ENCODE measurements around the gene EXOC6B.

EXOC6B gene

DNA sequence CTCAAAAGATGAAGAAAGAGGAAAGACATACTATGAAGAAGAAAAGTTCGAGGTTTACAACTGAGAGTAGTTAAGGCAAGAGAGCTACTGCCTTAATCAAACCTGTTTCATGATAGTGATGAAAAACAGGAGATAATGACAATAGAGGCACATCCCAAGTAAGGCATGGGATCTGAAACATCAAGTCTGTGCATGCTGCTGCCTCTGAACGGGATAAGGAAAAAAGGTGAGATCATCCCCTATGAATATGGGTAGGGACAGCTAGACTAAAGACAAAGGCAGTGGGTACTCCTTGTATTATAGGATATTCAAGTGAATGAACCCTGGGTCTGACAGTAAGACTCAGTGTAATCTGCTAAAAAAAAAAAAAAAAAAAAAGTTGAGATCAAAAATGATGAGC is 3.0 kb downstream of the EXOC6B start:
- no peaks in the 10 kb centered on the region for H3K27me3 Mint-ChIP-seq
- no peak overlapping the region for H3K27ac Mint-ChIP-seq
- H3K9me3 Mint-ChIP-seq = no peaks in the 10 kb centered on the region
- H3K4me3 Mint-ChIP-seq = no peak overlapping the region
- DNase-seq = no peak
- no peak for ATAC-seq (replicated peaks)
- peaks cover 30 to 41% of the 10 kb centered on the region in 2 donors for H3K4me1 Mint-ChIP-seq (ENCODE audit: low read depth in 2 of 2)
- H3K36me3 Mint-ChIP-seq (ENCODE audit: insufficient read depth) = peaks cover 4% of the 10 kb centered on the region

DNA sequence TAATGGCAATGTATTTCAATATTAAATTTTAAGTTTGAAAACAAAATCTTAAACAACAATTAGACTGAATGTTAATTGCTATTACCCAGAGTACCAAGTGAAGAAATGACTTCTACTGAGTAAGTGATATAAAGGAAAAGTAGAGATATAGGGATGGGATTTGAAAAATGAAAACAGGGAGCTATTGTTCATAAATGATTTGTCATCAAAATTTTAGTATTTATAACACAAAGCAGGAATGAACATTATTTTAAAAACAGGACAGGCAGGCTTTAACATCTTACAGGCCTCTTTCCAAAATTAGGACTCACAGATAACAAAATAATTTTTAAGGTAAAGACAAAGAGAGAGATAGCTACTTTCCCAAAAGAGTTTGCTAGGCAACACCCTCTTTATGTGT is 3.9 kb downstream of the EXOC6B start:
- Mint-ChIP-seq H3K4me3 (no peak overlapping the region), H3K27ac (no peak overlapping the region), H3K36me3 (ENCODE audit: insufficient read depth) (peaks cover 4% of the 10 kb centered on the region), H3K9me3 (no peaks in the 10 kb centered on the region), H3K4me1 (ENCODE audit: low read depth in 2 of 2) (peaks cover 30 to 41% of the 10 kb centered on the region in 2 donors), H3K27me3 (no peaks in the 10 kb centered on the region)
- DNase-seq = no peak
- ATAC-seq (replicated peaks) = no peak

DNA sequence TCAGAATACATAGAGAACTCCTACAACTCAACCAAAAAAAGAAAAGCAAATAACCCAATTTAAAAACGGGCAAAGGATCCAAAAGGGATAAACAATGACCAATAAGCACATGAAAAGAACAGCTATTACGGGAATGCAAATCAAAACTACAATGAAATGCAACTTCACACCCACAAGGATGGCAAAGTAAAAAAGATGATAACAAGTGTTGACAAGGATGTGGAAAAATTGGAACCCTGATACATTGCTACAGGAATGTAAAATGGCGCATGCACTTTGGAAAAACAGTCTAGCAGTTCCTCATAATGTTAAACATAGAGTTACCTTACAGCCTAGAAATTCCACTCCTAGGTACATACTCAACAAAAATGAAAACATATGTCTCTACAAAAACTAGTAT is 4.7 kb downstream of the EXOC6B start:
- H3K27ac Mint-ChIP-seq = no peak overlapping the region
- H3K4me1 Mint-ChIP-seq (ENCODE audit: low read depth in 2 of 2) = peaks cover 28 to 40% of the 10 kb centered on the region in 2 donors
- H3K27me3 Mint-ChIP-seq = no peaks in the 10 kb centered on the region
- no peaks in the 10 kb centered on the region for H3K9me3 Mint-ChIP-seq
- H3K4me3 Mint-ChIP-seq = no peak overlapping the region
- DNase-seq (no peak), ATAC-seq (replicated peaks) (no peak)
- peaks cover 4% of the 10 kb centered on the region for H3K36me3 Mint-ChIP-seq (ENCODE audit: insufficient read depth)

DNA sequence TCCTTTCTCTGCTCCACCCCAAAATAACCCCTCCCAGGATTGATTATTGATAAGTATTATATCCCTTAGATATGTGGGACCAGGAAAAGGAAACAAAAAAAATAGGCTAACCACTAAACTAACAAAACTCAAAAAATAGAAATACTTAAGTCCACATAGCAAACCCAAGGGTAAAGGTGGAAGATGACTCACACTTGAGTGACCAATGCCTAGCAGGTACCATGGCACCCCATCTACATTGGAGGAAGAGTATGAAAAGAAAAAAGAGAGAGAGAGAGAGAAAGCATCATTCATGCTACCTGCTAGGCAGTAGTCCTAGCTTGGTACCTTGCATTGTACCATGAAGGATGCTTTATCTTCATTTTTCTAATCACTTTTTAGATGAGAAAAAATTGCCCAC is 6.3 kb downstream of the EXOC6B start:
- no peaks in the 10 kb centered on the region for H3K36me3 Mint-ChIP-seq (ENCODE audit: insufficient read depth)
- H3K27me3 Mint-ChIP-seq = no peaks in the 10 kb centered on the region
- no peak overlapping the region for H3K4me3 Mint-ChIP-seq
- H3K27ac Mint-ChIP-seq = no peak overlapping the region
- no peaks in the 10 kb centered on the region for H3K9me3 Mint-ChIP-seq
- peaks cover 16 to 28% of the 10 kb centered on the region in 2 donors for H3K4me1 Mint-ChIP-seq (ENCODE audit: low read depth in 2 of 2)
- ATAC-seq (replicated peaks) (no peak), DNase-seq (no peak)

DNA sequence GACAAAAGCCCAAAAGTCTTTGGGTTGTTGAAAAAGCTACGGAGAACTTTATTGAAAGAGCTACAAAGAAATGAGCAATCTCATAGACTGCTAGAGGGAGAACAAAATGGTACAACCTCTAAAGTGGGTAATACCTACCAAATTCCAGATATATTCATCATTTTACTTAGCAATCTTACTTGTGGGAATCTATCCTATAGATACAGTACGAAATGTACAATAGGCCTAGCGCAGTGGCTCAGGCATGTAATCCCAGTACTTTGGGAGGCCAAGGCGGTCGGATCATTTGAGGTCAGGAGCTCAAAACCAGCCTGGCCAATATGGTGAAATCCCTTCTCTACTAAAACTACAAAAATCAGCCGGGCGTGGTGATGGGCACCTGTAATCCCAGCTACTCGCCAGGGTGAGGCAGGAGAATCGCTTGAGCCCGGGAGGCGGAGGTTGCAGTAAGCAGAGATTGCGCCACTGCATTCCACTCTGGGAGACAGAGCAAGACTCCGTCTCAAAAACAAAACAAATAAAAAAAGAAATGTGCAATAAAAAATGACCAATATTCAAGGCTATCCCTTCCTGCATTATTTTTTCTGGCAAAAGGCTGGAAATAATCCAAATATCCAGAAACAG is 10.1 kb downstream of the EXOC6B start:
- no peak overlapping the region for H3K4me3 Mint-ChIP-seq
- DNase-seq = no peak
- no peaks in the 10 kb centered on the region for H3K9me3 Mint-ChIP-seq
- no peak overlapping the region for H3K27ac Mint-ChIP-seq
- no peaks in the 10 kb centered on the region for H3K27me3 Mint-ChIP-seq
- peaks cover 3% of the 10 kb centered on the region for H3K36me3 Mint-ChIP-seq (ENCODE audit: insufficient read depth)
- ATAC-seq (replicated peaks) = no peak
- peaks cover 0 to 15% of the 10 kb centered on the region in 2 donors for H3K4me1 Mint-ChIP-seq (ENCODE audit: low read depth in 2 of 2)

DNA sequence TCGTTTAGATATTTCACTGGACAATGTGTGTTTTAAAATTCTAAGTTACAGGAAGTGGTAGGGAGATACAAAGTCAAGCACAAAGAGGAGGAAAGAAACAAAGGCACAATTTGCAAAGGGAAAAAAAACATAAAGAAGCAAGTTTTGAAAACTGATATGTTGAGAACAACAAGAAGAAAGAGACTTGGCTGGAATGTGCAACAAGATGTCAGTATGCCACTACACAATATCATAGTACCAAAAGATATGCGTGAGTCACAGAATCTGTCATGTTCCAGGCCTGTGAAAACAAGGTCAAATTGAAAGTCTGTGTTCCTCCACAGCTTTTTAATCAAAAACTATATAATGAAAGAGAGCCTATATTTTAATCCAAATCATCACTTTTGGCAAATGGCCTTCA is 12.0 kb downstream of the EXOC6B start:
- peaks cover 2 to 13% of the 10 kb centered on the region in 2 donors for H3K9me3 Mint-ChIP-seq
- peaks cover 0 to 11% of the 10 kb centered on the region in 2 donors for H3K4me1 Mint-ChIP-seq (ENCODE audit: low read depth in 2 of 2)
- H3K27ac Mint-ChIP-seq = no peak overlapping the region
- DNase-seq (no peak), ATAC-seq (replicated peaks) (no peak)
- H3K4me3 Mint-ChIP-seq = no peak overlapping the region
- H3K27me3 Mint-ChIP-seq = no peaks in the 10 kb centered on the region
- H3K36me3 Mint-ChIP-seq (ENCODE audit: insufficient read depth) = peaks cover 3% of the 10 kb centered on the region

DNA sequence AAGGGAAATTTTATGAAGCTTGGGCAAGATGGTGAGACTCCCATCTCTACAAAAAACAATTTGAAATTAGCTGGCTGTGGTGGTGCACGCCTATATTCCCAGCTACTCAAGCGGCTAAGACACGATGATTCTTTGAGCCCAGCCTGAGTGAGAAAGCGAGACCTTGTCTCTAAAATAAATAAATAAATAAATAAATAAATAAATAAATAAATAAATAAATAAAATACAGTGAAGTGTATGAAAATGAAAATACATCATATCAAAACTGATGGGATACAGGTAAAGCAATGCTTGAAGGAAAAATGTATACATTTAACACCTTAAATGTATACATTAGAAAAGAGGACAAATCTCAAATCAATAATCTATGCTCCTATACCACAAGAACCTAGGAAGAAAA is 15.7 kb downstream of the EXOC6B start:
- Mint-ChIP-seq H3K36me3 (ENCODE audit: insufficient read depth) (peaks cover 3% of the 10 kb centered on the region), H3K27me3 (no peaks in the 10 kb centered on the region), H3K4me3 (no peak overlapping the region), H3K4me1 (ENCODE audit: low read depth in 2 of 2) (peaks cover 0 to 15% of the 10 kb centered on the region in 2 donors), H3K9me3 (peaks cover 2 to 16% of the 10 kb centered on the region in 2 donors), H3K27ac (no peak overlapping the region)
- DNase-seq (no peak), ATAC-seq (replicated peaks) (no peak)

DNA sequence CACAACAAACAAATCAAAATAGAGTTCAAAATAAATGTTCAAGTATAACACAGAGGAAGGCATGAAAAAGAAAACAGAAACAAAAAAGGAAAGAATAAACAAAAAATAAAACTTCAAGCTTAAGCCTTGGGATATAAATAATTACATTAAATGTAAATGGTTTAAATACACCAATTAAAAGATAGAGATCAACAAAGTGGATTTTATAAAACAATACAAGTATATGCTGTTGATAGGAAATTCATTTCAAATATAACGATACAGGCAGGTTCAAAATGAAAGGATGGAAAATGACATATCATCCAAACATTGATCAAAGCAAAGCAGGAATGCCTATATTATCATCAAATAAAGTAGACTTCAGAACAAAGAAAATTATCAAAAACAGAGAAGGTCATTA is 16.7 kb downstream of the EXOC6B start:
- H3K36me3 Mint-ChIP-seq (ENCODE audit: insufficient read depth) = peaks cover 3% of the 10 kb centered on the region
- H3K4me3 Mint-ChIP-seq = no peak overlapping the region
- H3K27me3 Mint-ChIP-seq = no peaks in the 10 kb centered on the region
- H3K27ac Mint-ChIP-seq = no peak overlapping the region
- peaks cover 0 to 15% of the 10 kb centered on the region in 2 donors for H3K4me1 Mint-ChIP-seq (ENCODE audit: low read depth in 2 of 2)
- H3K9me3 Mint-ChIP-seq = peaks cover 2 to 16% of the 10 kb centered on the region in 2 donors
- DNase-seq (no peak), ATAC-seq (replicated peaks) (no peak)

DNA sequence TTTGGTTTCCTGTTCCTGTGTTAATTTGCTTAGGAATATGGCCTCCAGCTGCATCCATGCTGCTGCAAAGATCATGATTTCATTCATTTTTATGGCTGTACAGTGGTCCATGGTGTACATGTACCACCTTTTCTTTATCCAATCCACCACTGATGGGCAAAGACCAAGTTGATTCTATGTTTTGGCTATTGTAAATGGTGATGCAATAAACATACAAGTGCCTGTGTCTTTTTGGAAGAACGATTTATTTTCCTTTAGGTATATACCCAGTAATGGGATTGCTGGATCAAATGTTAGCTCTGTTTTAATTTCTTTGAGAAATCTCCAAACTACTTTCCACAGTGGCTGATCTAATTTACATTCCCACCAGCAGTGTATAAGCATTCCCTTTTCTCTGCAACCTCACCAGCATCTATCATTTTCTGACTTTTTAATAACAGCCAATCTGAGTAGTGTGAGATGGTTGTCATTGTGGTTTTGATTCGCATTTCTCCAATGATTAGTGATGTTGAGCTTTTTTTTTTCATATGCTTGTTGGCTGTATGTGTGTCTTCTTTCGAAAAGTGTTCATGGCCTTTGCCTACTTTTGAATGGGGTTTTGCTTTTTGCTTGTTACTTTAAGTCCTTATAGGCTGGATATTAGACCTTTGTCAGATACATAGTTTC is 19.4 kb downstream of the EXOC6B start:
- Mint-ChIP-seq H3K4me1 (ENCODE audit: low read depth in 2 of 2) (peaks cover 0 to 7% of the 10 kb centered on the region in 2 donors), H3K4me3 (no peak overlapping the region), H3K27me3 (no peaks in the 10 kb centered on the region), H3K27ac (no peak overlapping the region), H3K9me3 (peaks cover 2 to 16% of the 10 kb centered on the region in 2 donors), H3K36me3 (ENCODE audit: insufficient read depth) (no peaks in the 10 kb centered on the region)
- ATAC-seq (replicated peaks) (no peak), DNase-seq (no peak)

DNA sequence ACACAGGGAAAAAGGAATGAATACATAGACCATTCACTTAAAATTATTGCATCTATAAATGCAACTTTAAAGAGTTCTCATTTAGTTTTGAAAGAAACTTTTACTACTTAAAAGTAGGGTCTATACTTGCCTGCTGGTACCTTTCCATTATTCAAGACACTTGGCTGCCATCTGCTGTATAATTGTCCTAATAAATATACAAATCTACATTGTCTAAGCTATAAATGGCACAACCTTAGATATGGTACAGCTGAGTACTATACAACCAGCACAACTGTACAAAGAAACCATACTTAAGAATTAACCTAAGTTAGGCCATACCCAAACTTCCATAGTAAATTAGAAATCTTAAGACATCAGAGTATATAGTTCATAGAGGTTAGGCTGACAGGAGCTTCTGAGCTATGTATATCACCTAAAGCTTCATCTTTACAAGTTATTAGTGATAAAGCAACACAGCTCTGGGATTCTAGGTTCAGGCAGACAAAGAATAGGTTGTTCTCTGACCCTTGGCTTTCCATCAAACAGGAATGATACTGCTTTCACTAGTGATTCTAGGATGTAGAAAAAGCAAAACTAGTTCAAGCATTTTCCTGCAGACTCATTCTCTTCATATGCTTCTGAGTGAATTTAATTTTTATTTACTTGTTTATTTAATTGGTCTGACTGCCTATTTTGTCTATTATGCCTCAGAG is 22.1 kb downstream of the EXOC6B start:
- peaks cover 0 to 4% of the 10 kb centered on the region in 2 donors for H3K4me1 Mint-ChIP-seq (ENCODE audit: low read depth in 2 of 2)
- no peaks in the 10 kb centered on the region for H3K36me3 Mint-ChIP-seq (ENCODE audit: insufficient read depth)
- no peak overlapping the region for H3K27ac Mint-ChIP-seq
- no peaks in the 10 kb centered on the region for H3K27me3 Mint-ChIP-seq
- DNase-seq = no peak
- peaks cover 0 to 2% of the 10 kb centered on the region in 2 donors for H3K9me3 Mint-ChIP-seq
- H3K4me3 Mint-ChIP-seq = no peak overlapping the region
- ATAC-seq (replicated peaks) = no peak

DNA sequence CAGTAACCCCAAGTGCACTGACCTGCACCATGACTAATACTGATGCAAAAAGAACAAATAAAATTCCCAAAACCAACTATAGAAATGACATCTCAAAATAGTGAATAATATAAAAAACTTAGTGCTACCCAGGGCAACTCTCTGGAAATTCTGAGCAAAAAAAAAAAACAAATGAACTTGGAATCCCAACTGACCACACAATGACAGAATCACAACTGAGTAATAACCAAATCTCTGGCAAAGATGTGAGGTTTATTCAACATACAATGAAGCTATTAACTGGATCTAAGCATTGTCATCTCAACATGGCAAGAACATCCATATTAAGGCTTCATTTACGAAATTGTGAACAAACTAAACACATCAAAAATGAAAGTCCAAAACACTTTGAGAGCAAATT is 22.7 kb downstream of the EXOC6B start:
- ATAC-seq (replicated peaks) (no peak), DNase-seq (no peak)
- Mint-ChIP-seq H3K4me1 (ENCODE audit: low read depth in 2 of 2) (peaks cover 0 to 4% of the 10 kb centered on the region in 2 donors), H3K27ac (no peak overlapping the region), H3K4me3 (no peak overlapping the region), H3K36me3 (ENCODE audit: insufficient read depth) (no peaks in the 10 kb centered on the region), H3K9me3 (no peaks in the 10 kb centered on the region), H3K27me3 (no peaks in the 10 kb centered on the region)

DNA sequence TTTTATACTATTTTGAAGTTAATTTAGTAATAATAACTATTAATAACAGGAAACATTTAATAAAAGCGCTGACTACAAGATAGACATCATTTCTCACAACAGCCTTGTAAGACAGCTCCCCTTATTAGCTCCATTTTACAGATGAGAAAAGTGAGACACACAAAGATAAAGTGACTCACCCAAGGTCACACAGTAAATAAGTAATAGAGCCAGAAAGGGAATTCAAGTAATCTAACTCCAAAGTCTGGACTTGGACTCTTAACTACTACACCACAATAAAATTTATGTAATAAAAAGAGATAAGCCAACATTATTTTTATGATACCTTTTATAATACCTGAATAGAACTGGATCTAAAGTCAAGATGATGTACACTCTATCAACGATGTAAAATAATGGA is 25.3 kb downstream of the EXOC6B start:
- no peaks in the 10 kb centered on the region for H3K36me3 Mint-ChIP-seq (ENCODE audit: insufficient read depth)
- peaks cover 3 to 5% of the 10 kb centered on the region in 2 donors for H3K4me1 Mint-ChIP-seq (ENCODE audit: low read depth in 2 of 2)

DNA sequence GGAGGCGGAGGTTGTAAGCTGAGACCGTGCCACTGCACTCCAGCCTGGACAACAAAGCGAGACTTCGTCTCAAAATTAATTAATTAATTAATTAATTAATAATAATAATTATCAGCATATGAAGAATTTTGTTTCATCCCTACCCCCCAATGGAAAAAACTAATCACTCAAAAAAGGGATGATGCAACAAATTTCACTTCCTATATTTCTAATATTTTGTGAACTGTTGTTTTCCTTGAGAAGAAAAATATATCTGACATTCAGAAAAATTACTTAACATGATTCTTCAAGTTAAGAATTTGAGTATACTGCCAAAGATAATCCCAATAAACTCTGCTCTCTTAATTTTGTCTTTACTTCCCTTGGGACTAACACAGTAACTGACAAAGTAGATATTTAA is 28.1 kb downstream of the EXOC6B start:
- Mint-ChIP-seq H3K4me1 (ENCODE audit: low read depth in 2 of 2) (peaks cover 12 to 14% of the 10 kb centered on the region in 2 donors), H3K27me3 (no peaks in the 10 kb centered on the region), H3K27ac (no peak overlapping the region), H3K4me3 (no peak overlapping the region), H3K36me3 (ENCODE audit: insufficient read depth) (no peaks in the 10 kb centered on the region), H3K9me3 (no peaks in the 10 kb centered on the region)
- DNase-seq (no peak), ATAC-seq (replicated peaks) (no peak)

More for the DNA sequence above, 25.3 kb downstream of the EXOC6B start:
- Mint-ChIP-seq H3K9me3 (no peaks in the 10 kb centered on the region), H3K27me3 (no peaks in the 10 kb centered on the region), H3K4me3 (no peak overlapping the region), H3K27ac (no peak overlapping the region)
- ATAC-seq (replicated peaks) = no peak
- DNase-seq = no peak

DNA sequence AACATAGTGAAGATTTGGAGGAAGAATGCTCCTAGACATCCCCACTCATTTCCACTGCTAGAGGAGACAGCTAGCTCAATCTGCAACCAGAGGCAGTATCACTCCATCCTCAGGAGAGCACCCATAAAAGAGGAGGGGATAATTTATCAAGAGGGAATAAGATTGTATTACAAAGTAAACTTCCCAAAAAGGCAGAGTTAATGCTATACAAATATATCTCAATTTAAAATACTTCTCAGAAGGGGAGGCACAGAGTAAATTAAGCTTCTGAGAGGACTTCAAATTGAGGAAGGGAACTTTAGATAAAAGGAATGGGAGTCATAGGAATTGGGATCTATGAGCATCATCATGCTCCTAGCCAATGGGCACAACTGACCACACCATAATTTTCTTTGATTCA is 29.1 kb downstream of the EXOC6B start:
- Mint-ChIP-seq H3K4me1 (ENCODE audit: low read depth in 2 of 2) (peaks cover 12 to 14% of the 10 kb centered on the region in 2 donors), H3K36me3 (ENCODE audit: insufficient read depth) (no peaks in the 10 kb centered on the region), H3K9me3 (no peaks in the 10 kb centered on the region), H3K4me3 (no peak overlapping the region), H3K27me3 (no peaks in the 10 kb centered on the region), H3K27ac (no peak overlapping the region)
- ATAC-seq (replicated peaks) (no peak), DNase-seq (no peak)

Data from effector memory CD8-positive, alpha-beta T cell (primary cell).